Ascending aorta (tissue), 2 donors: ENCODE data around the gene USP36. TPM values are rescaled to one million over a fixed set of nuclear protein-coding genes. Genes with fewer than 3 reads are reported as not detected.

ENCODE experiments used
- DNase-seq, 2 donors: peaks; one replicate each; pipeline ENCODE4 v3.0.0-alpha.2; 2019; ENCODE audit warnings: low spot score in 2 of 2
- H3K27ac ChIP-seq, 2 donors: fragments of 200-600 bp; sonication (generic); one replicate each; pipeline ENCODE4 v1.5.1; 2016 to 2017; ENCODE audit warnings: mild to moderate bottlenecking in 1 of 2
- H3K27me3 ChIP-seq: fragments of 200-600 bp; sonication (generic); one replicate; pipeline ENCODE4 v1.5.1; 2017
- H3K36me3 ChIP-seq, 2 donors: fragments of 200-600 bp; sonication (generic); one replicate each; pipeline ENCODE4 v1.5.1; 2016
- H3K4me1 ChIP-seq, 2 donors: fragments of 200-600 bp; sonication (generic); one replicate each; pipeline ENCODE4 v1.5.1; 2016 to 2017; ENCODE audit warnings: mild to moderate bottlenecking in 1 of 2
- H3K4me3 ChIP-seq, 2 donors: fragments of 200-600 bp; sonication (generic); one replicate each; pipeline ENCODE4 v1.5.1; 2016 to 2017; ENCODE audit warnings: mild to moderate bottlenecking in 1 of 2
- H3K9me3 ChIP-seq, 2 donors: fragments of 200-600 bp; sonication (generic); one replicate each; pipeline ENCODE4 v1.5.1; 2016
- intact Hi-C: fragments of 100-400 bp; cut with DNase I; formaldehyde crosslinking; loops from one replicate; pipeline ENCODE4 v1.15.1; 2023
- total RNA-seq: library from RNA; depleted of rRNA; stranded (reverse); fragments of >200 nt; gene quantifications from one replicate; pipeline ENCODE4 v1.1.0, GENCODE V29; 2016
- TF ChIP-seq, protein P1 (sequence below), 3 experiments: fragments of 200-600 bp in 2 of 3; fragments of 450-650 bp in 1 of 3; sonication (generic) in 2 of 3; IDR thresholded peaks; one replicate each; pipeline ENCODE4 v1.5.1; 2016 to 2019; ENCODE audit warnings: antibody characterized with exemption in 3 of 3, mild to moderate bottlenecking in 1 of 3, moderate library complexity in 1 of 3

USP36 gene
- total RNA-seq, 1 donor from 2014 or later, result 111 TPM

DNA sequence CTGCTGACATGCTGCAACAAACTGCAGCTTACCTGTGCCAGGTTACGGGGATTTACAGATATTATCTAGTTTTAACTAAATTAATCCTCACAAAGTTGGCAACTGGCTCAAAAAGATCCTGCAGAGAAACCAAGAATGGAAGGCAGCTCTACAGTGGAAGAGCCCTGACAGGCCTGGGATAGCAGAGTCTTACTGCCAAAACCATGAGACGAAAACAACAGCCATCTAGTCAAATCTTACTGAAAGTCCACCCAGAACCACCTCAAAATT lies 8.1 kb downstream of the USP36 start:
- no peak for DNase-seq
- intact Hi-C loops, result no loop called here
- no peaks in the 10 kb centered on the region for H3K9me3 ChIP-seq
- peaks cover 88 to 95% of the 10 kb centered on the region in 2 donors for H3K36me3 ChIP-seq
- TF ChIP-seq, protein P1, sequence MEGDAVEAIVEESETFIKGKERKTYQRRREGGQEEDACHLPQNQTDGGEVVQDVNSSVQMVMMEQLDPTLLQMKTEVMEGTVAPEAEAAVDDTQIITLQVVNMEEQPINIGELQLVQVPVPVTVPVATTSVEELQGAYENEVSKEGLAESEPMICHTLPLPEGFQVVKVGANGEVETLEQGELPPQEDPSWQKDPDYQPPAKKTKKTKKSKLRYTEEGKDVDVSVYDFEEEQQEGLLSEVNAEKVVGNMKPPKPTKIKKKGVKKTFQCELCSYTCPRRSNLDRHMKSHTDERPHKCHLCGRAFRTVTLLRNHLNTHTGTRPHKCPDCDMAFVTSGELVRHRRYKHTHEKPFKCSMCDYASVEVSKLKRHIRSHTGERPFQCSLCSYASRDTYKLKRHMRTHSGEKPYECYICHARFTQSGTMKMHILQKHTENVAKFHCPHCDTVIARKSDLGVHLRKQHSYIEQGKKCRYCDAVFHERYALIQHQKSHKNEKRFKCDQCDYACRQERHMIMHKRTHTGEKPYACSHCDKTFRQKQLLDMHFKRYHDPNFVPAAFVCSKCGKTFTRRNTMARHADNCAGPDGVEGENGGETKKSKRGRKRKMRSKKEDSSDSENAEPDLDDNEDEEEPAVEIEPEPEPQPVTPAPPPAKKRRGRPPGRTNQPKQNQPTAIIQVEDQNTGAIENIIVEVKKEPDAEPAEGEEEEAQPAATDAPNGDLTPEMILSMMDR (IDR thresholded peaks at IDR 0.05), result no peak
- no peaks in the 10 kb centered on the region for H3K27me3 ChIP-seq
- H3K4me1 ChIP-seq, result no peaks in the 10 kb centered on the region
- no peak overlapping the region for H3K27ac ChIP-seq
- no peak overlapping the region for H3K4me3 ChIP-seq

DNA sequence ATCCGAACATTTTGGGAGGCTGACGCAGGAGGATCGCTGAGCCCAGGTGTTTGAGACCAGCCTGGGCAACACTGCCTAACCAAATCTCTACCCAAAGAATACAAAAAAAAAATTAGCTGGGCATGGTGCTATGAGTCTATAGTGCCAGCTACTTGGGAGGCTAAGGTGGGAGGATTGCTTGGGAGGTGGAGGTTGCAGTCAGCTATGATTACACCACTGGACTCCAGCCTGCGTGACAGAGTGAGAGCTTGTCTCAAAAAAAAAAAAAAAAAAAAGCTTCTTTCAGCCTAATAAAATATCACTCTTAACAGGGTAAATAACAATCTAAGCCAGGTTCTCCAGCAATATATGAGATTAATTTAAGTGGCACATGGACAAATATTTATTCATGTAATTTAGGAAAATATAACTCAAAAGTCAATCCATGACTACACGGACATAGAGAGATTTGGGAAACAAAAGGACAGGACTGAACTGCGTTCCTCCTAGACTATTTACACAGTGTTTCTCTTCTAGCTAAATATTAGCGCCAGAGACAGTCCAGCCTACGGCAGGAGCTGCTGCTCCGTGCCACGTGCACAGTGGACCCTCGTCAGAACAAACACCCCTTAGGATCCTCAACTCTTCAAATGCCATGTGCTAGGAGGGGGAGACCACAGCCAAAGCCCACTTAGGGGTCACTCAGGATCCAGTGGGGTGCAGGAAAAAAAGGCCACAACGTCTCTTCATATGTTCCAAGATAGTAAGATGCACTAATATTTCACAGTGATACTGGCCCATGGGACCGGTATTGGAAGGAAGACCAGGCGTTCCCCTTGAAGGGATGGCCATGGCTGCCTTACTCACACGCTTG lies 8.7 kb downstream of the USP36 start:
- no peak overlapping the region for H3K4me3 ChIP-seq
- no peaks in the 10 kb centered on the region for H3K27me3 ChIP-seq
- H3K4me1 ChIP-seq, result no peaks in the 10 kb centered on the region
- no peaks in the 10 kb centered on the region for H3K9me3 ChIP-seq
- TF ChIP-seq, protein P1 (IDR thresholded peaks at IDR 0.05), result no peak
- no peak for DNase-seq
- peaks cover 92 to 95% of the 10 kb centered on the region in 2 donors for H3K36me3 ChIP-seq
- intact Hi-C loops, result no loop called here
- no peak overlapping the region for H3K27ac ChIP-seq

DNA sequence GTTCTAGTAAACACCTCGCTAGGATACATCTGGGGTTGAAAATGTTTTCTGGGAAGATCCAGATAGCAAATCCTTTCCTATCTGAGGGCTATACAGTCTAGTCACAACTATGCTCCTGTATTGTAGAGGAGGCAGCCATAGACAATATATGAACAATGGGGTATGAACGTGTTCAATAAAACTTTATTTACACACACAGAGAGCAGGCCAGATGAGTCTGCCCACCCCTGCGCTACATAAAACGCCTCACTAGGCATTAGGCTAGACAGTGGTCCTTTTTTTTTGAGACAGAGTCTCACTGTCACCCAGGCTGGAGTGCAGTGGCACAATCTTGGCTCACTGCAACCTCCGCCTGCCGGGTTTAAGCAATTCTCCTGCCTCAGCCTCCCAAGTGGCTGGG lies 11.1 kb downstream of the USP36 start:
- H3K9me3 ChIP-seq, result no peaks in the 10 kb centered on the region
- intact Hi-C loops, result no loop called here
- no peak overlapping the region for H3K4me3 ChIP-seq
- TF ChIP-seq, protein P1 (IDR thresholded peaks at IDR 0.05), result no peak
- peaks cover 93 to 96% of the 10 kb centered on the region in 2 donors for H3K36me3 ChIP-seq
- no peaks in the 10 kb centered on the region for H3K27me3 ChIP-seq
- no peak overlapping the region for H3K27ac ChIP-seq
- H3K4me1 ChIP-seq, result no peaks in the 10 kb centered on the region
- DNase-seq, result no peak

DNA sequence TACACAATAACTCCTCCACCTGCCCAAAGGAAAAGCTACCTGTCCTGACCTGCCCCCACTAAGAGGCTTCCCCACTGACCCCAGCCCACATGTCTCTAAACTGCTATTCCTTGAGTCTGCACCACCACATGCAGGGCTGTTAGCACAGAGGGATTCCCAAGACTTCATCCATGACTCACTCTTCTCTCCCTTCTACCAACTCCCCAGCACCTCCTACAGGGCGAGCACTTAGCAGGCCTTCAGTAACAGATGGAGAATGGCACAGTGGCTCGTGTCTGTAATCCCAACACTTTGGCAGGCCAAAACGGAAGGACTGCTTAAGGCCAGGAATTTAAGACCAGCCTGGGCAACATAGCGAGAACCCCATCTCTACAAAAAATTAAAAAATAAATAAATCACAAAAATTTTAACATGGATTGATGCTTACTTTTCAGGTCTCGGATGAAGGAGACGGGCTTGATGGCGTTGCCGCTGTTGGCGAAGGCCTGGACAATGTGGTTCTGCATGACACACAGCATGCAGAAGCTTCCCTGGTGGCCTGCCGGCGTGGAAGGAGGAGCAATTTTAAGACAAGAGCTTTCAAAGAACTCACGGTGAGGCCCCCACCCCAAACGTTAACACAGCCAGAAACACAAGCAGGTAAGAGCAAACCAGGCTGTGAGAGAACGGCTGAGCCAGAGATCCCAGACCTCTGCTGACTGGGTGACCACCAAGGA lies 12.0 kb downstream of the USP36 start:
- Histone ChIP-seq H3K27ac (no peak overlapping the region), H3K4me3 (no peak overlapping the region), H3K27me3 (no peaks in the 10 kb centered on the region), H3K4me1 (no peaks in the 10 kb centered on the region), H3K9me3 (no peaks in the 10 kb centered on the region), H3K36me3 (peaks cover 92 to 96% of the 10 kb centered on the region in 2 donors)
- TF ChIP-seq, protein P1 (IDR thresholded peaks at IDR 0.05), result no peak
- intact Hi-C loops, result no loop called here
- no peak for DNase-seq

DNA sequence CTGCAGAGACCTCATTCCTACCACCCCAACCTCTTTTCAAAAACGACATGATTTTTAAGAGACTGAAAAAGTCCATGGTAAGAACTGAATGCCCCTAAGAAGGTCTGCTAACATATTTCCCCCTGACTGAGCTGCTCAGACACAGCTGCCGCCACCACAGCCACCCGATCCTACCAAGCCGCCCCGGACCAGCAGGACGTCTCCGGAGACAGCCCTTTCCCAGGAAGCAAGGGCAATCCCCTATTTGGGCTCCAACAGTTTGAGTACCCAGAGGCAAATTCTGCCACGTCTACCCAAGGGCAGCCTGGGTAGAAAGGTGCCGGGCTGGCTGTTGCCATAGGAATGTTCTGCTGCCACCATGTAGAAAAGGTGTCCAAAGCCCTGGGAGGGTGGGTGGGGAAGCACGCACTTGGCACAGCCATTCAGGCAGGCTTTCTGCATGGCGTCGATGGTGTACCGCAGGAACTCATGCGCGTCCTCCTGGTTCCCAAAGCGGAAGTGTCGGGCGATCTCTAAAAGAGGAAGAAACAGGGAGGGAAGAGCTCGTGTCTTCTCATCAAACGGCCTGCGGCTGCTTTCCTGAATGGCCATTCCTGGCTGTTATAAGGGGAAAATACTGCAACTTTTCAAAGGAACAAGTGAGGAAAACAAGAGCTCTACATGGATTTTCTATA lies 13.6 kb downstream of the USP36 start:
- H3K27ac ChIP-seq, result no peak overlapping the region

More for the DNA sequence above, 13.6 kb downstream of the USP36 start:
- DNase-seq, result no peak
- TF ChIP-seq, protein P1 (IDR thresholded peaks at IDR 0.05), result no peak
- no peaks in the 10 kb centered on the region for H3K4me1 ChIP-seq
- peaks cover 92 to 96% of the 10 kb centered on the region in 2 donors for H3K36me3 ChIP-seq
- no peak overlapping the region for H3K4me3 ChIP-seq
- H3K27me3 ChIP-seq, result no peaks in the 10 kb centered on the region
- intact Hi-C loops, result no loop called here
- no peaks in the 10 kb centered on the region for H3K9me3 ChIP-seq
